ENCODE data around the gene KCNN3. TPM values are rescaled to one million over a fixed set of nuclear protein-coding genes. Genes with fewer than 3 reads are reported as not detected.
A peak's percentile ranks its signal among the peaks of the same experiment; 100 is the strongest.

Gene KCNN3
- total RNA-seq, 1 donor from 2014 or later, result 0.86 TPM

DNA sequence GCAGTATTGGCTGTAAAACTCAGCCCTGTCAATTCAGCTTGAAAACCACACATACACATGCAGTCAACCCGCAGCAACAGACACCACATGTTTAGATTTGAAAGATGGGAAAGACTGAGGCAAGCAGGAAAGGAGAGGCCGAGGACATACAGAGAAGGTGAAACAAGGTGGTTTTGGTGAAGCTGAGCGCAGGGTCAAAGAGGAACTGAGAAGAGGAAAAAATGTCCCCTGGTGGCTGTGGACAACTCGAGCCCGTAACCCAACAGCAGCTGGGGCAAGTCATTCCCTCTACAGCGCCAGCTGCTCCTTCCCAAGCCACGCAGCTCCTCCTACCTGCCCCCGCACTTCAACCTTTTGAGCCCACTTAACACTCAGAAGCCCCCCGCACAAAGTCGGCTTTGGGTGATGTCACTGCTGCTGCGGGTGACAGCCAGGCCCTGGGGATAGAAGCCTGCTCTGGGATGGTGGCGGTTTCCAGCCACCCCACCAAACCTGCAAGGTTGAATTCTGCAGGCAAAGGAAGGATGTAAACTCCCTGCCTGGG is 63.0 kb downstream of the KCNN3 start:
- TF ChIP-seq, protein P1, sequence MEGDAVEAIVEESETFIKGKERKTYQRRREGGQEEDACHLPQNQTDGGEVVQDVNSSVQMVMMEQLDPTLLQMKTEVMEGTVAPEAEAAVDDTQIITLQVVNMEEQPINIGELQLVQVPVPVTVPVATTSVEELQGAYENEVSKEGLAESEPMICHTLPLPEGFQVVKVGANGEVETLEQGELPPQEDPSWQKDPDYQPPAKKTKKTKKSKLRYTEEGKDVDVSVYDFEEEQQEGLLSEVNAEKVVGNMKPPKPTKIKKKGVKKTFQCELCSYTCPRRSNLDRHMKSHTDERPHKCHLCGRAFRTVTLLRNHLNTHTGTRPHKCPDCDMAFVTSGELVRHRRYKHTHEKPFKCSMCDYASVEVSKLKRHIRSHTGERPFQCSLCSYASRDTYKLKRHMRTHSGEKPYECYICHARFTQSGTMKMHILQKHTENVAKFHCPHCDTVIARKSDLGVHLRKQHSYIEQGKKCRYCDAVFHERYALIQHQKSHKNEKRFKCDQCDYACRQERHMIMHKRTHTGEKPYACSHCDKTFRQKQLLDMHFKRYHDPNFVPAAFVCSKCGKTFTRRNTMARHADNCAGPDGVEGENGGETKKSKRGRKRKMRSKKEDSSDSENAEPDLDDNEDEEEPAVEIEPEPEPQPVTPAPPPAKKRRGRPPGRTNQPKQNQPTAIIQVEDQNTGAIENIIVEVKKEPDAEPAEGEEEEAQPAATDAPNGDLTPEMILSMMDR (IDR thresholded peaks at IDR 0.05; ENCODE audit: unreplicated experiment), result no peak
- no peak for DNase-seq (ENCODE audit: low spot score, unreplicated experiment)
- H3K4me3 Mint-ChIP-seq (ENCODE audit: low read depth), result no peak overlapping the region
- peaks cover 75% of the 10 kb centered on the region for H3K27me3 Mint-ChIP-seq
- no peaks in the 10 kb centered on the region for H3K9me3 Mint-ChIP-seq (ENCODE audit: low read depth)
- peak overlapping the region; percentile 37 for H3K27ac Mint-ChIP-seq
- H3K4me1 Mint-ChIP-seq (ENCODE audit: low read depth), result peaks cover 13% of the 10 kb centered on the region
- H3K36me3 Mint-ChIP-seq (ENCODE audit: insufficient read depth), result no peaks in the 10 kb centered on the region

DNA sequence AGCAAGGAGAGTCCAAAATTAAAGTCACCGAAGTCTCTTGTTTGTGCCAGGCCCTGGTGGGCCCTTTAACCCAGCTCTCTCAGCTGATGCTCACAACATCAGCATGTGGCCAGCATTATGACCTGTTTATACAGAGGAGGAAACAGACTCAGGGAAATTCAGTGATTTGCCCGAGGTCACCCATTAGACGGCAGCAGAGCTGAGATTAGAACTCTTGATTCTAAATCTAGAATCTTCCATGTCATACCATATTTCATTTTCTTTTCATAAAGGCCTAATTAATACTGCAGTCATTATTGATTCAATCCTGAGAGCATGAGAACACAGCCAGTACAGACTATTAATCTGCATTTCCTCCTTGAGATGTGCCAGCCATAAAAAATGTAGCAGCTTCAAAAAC is 63.7 kb downstream of the KCNN3 start:
- Mint-ChIP-seq H3K4me1 (ENCODE audit: low read depth) (peaks cover 13% of the 10 kb centered on the region), H3K27me3 (peaks cover 77% of the 10 kb centered on the region), H3K4me3 (ENCODE audit: low read depth) (no peak overlapping the region), H3K9me3 (ENCODE audit: low read depth) (no peaks in the 10 kb centered on the region), H3K27ac (no peak overlapping the region), H3K36me3 (ENCODE audit: insufficient read depth) (no peaks in the 10 kb centered on the region)
- no peak for DNase-seq (ENCODE audit: low spot score, unreplicated experiment)
- TF ChIP-seq, protein P1 (IDR thresholded peaks at IDR 0.05; ENCODE audit: unreplicated experiment), result no peak

DNA sequence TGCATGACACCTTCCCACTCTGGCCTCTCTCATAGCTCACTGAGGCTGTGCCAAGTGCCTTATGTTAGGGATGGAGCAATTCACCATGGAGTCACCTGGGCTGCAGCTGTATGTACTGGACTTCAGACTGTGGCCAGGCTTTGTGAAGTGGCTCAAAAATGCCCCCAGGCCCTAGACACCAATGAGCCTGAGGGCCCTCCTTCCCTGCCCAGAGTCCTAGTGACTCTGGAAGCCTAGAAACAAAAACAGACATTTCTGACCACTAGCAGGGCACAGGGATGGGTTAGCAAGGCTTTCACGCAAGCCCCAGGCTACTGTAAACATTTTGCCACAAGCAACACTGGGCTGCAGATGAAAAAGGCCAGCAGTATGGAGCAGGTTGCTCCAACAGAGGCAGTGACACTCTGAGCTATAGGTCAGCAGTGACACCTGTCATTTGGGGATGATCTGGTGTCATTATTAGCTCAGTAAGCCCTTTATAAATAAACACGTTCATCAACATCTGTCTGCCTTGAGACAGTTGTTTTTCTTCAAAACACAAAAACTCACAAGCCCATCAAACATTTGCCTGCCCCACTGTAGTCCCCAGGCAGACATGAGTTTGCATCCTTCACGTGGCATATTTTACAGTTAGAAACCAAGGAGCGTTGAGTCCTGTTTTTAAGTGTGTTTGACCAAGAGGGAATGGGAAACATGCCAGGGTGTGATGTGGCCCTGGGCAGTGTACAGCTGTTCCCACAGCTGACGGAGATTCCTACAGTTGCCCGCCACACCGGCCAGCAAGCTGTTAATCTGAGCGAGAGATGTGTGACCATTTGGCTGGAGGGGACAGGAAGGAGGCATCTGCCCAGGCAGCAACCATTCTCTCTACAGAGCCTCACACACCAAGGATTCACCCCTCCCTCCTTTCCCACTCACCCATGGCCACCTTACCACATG is 66.8 kb downstream of the KCNN3 start:
- Mint-ChIP-seq H3K4me1 (ENCODE audit: low read depth) (peaks cover 7% of the 10 kb centered on the region), H3K9me3 (ENCODE audit: low read depth) (no peaks in the 10 kb centered on the region), H3K27me3 (peaks cover 64% of the 10 kb centered on the region), H3K4me3 (ENCODE audit: low read depth) (no peak overlapping the region), H3K36me3 (ENCODE audit: insufficient read depth) (no peaks in the 10 kb centered on the region), H3K27ac (no peak overlapping the region)
- TF ChIP-seq, protein P1 (IDR thresholded peaks at IDR 0.05; ENCODE audit: unreplicated experiment), result no peak
- DNase-seq (ENCODE audit: low spot score, unreplicated experiment), result no peak

DNA sequence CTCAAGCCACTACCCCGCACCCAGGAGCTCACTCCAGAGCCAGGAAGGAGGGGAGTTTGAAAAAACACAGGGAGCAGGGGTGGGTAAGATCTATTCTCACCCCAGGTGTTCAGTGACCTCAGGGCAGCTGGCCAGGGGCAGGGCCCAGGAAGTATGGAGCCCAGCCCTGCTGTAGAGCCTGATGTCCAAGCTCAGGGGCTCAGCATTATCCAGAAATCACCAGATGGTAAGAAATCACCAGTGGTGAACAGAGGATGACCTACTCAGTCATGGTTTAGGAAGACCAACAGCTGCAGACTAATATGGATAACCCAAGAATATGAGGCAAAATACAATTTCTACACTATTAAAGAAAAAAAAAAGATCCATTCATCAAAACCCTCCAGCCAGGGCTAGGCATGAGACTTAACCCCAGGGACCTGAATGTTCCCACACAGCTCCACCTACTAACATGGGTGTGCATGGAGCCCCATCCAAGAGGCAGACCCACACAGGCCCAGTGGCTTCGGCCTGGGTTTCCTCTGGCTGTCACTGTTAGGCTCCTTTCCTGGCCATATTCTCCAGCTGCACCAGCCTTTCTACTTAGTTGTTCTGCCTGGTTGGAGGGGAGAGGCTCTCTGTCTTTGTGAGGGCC is 67.6 kb downstream of the KCNN3 start:
- Mint-ChIP-seq H3K9me3 (ENCODE audit: low read depth) (no peaks in the 10 kb centered on the region), H3K4me3 (ENCODE audit: low read depth) (no peak overlapping the region), H3K27ac (no peak overlapping the region), H3K27me3 (peaks cover 58% of the 10 kb centered on the region), H3K36me3 (ENCODE audit: insufficient read depth) (no peaks in the 10 kb centered on the region), H3K4me1 (ENCODE audit: low read depth) (peaks cover 2% of the 10 kb centered on the region)
- TF ChIP-seq, protein P1 (IDR thresholded peaks at IDR 0.05; ENCODE audit: unreplicated experiment), result no peak
- no peak for DNase-seq (ENCODE audit: low spot score, unreplicated experiment)

DNA sequence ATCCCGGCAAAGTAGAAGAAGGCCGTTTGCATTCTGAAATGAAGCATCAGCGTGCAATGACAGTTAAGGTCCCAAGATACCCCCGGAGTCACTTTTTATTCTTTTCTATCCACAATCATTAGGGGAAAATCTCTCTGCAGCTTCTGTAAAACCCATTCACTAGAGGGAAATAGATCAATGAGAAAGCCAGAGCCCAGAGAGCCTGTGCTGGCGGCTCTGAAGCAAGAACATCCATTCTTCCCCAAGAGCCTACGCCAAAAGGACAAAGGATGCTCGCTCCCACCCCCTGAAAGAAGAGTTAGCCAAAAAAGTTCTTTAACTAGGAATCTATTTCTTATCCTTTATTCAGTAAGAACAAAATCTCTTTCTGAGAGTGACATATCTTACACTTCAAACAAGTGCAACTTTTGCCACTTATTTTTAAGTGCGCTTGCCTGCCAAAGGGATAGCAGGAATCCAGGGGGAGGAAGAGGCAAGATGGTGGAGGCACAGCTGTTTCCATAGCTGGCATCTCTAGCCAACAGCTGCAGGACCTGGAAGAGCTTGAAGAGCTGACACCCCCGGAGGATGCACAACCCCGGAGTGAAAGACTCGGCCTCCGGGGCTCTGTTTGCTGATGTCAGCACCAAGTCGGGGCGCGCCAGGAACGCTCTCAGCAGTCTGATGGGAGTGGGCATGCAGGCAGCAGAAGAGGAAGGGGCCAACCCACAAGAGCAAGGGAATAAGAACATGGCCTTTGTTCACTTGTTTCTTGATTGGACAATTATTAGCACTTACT is 68.7 kb downstream of the KCNN3 start:
- no peak overlapping the region for H3K27ac Mint-ChIP-seq
- H3K36me3 Mint-ChIP-seq (ENCODE audit: insufficient read depth), result no peaks in the 10 kb centered on the region
- TF ChIP-seq, protein P1 (IDR thresholded peaks at IDR 0.05; ENCODE audit: unreplicated experiment), result no peak
- H3K4me3 Mint-ChIP-seq (ENCODE audit: low read depth), result no peak overlapping the region
- no peaks in the 10 kb centered on the region for H3K9me3 Mint-ChIP-seq (ENCODE audit: low read depth)
- peaks cover 50% of the 10 kb centered on the region for H3K27me3 Mint-ChIP-seq
- DNase-seq (ENCODE audit: low spot score, unreplicated experiment), result no peak
- no peaks in the 10 kb centered on the region for H3K4me1 Mint-ChIP-seq (ENCODE audit: low read depth)
